Measurements from ENCODE around the gene C1GALT1C1L. TPM values are rescaled to one million over a fixed set of nuclear protein-coding genes. Genes with fewer than 3 reads are reported as not detected.
"Not testable (repeated sequence)": the region's sequence is repeated elsewhere in the genome, so short reads cannot be mapped to it uniquely, and the experiment has no call there.

C1GALT1C1L gene
- polyA plus RNA-seq, 3 donors: 2.8 to 3.7 (median 3.0) TPM

DNA sequence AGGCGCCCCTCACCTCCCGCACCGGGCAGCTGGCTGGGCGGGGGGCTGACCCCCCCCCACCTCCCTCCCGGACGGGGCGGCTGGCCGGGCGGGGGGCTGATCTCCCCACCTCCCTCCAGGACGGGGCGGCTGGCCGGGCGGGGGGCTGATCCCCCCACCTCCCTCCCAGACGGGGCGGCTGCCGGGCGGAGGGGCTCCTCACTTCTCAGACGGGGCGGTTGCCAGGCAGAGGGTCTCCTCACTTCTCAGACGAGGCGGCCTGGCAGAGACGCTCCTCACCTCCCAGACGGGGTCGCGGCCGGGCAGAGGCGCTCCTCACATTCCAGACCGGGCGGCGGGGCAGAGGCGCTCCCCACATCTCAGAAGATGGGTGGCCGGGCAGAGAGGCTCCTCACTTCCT lies 1.6 kb upstream of the C1GALT1C1L start:
- DNase-seq: not testable (repeated sequence)

DNA sequence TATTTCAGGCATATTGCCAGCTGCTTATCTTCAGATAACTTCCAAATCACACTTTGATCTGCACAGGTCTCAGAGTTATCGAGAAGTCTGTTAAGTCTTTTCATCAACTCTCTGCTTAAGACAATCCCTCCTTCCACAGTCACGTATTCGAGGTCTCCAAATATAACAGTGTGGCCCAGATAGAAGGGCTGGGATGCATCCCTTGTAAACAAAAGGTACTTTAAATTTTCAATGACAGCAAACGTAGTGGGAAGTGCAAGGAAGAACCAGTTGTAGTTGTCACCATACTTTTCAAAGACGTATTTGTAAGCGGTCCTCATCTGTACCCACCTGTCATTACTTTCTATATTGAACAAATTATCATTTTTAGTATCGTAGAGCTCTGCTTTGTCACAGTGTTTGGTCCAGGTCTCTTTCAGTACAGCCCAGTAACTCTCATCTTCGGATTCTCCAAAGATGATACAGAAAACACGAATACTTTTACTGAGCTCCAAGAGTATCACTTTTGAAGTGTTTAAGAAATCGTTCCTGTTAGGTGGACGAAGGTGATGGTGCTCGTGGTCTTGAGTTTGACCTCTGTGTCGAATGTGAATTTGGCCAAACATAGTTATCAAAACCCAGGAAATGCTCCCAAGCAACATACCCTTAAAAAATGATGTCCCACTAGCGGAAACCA lies 445 bp downstream of the C1GALT1C1L start:
- DNase-seq: no peak

DNA sequence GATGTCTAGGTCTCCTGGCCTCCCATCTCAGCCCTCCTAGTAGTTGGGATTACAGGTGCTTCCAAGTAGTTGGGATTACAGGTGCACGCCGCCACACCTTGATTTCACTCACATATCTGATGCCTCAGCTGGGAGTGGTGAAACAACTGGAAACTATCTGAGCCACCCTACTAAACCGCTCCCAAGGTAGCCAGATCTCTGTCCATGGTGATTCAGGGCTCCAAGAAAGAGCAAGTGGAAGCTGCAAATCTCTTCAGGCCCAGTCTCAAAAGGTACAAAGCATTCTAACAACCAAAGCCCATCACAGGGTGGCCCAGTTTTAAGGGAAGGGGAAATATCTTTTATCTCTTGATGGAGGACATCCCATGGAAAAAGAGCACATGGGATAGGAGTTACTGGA lies 19.0 kb downstream of the C1GALT1C1L start:
- DNase-seq: no peak

DNA sequence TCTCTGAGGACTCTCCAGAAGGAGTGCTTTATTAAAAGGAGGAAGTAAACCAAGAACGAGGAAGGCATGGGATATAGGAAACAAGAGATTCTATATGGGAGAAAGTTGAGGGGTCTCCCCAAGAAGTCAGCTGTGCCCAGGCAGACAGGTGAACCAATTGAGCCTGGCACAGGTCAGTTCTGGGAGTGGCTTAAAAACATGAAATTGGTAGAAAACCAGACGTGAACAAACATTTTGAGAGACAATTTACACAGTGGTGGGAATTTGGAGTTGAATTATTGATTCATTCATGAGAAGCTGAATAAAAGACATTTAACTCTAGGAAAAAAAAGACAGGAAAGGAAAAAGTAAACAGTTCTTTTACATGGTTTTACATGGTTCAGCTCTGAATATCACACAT lies 22.7 kb downstream of the C1GALT1C1L start:
- DNase-seq: no peak

DNA sequence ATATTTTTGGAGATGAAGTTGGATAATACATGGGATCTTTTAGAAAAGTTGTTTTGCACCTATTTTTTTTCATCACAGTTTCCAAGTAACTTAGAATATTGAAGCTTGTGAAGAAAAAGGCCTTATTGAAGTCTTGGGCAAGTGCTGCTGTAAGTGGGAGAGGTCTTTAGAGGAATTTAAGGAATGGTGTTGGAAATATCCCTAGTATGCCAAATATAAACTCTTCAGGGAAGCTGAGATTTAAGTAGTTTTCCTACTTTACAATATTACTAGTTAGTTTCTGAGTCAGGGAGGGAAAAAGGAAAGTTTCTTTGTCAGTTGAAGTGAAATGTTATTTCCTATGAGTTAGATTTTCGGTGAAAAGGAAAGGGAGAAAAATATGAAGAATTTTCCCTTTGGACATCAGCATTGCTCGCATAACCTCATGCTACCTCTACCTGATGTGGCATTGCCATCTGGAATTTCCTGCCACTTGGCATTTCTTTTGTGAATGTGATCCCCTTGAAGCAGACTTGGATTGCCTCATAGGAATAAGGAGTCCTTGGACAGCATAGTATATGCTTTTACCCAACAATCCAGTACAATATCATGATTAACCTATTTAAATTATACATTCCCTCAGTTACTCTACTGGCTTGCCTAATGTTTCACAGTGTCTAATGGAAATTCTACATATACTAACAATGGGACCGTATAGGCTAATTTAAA lies 27.1 kb downstream of the C1GALT1C1L start:
- no peak for DNase-seq

DNA sequence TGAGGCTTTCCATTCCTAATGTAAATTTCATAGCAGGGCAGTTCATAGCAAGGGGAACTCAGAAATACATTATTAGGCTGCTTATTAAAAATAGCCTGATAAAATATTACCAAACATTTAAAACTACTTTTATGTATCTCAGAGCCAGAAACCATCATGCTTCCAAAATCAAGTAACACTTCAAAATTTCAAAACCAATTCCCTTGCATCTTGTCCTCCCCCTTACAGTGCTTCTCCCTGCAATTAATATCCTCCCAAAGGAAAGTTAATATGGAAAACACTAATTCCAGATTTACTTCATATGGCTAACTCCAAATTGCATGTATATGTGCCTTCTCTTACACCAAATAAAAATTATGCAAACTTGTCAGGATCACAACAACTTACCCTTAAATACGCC lies 32.5 kb downstream of the C1GALT1C1L start:
- no peak for DNase-seq

DNA sequence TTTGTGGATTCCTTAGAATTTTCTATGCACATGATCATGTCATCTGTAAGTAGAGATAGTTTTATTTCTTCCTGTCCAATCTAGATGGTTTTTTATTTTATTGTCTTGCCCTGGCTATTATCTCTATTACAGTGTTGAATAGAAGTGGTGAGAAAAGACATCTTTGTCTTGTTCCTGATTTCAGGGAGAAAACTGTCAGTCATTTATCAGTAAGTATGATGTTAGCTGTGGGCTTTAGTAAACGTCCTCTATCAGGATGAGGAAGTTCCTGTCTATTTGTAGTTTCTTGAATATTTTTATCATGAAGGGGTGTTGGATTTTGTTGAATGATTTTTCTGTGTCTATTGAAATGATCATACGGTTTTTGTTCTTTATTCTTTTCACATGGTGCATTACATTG lies 33.9 kb downstream of the C1GALT1C1L start:
- DNase-seq: no peak

DNA sequence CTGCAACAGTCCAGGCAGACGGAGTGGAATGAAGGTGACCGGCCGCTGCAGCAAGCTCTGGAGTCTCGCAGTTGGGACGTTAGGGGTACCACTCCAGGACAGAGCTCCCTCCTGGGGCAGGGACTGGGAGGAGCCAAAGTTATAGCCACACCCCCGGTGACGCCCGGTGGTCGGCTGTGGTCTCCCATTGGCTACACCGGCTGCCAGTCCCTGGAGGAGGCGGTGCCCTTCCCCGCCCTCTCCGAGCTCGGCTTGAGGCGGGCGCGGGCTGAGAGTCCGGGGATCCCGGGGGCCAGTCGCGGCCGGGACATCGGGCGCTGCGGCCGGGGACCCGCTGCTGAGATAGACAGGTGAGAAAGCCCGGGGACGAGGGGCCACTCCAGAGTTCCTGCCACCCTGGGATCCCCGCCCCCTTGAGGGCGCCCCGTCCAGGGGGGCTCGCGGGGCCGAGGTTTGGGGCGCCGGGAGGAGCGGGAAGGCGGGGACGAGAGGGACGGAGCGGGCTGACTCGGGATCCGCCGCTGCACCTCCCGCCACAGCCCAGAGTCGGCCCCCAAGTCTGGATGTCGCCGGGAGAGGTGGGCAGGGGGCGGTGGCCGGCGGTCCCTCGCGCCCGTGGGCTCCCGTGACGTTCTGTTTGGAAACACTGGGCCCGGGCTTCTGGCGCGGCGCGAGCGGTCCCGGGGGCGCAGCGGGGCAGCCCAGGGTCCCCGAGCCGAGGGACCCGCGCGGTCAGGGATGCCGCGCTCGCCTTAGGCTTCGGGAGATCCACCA lies 39.0 kb downstream of the C1GALT1C1L start, which contains the start of gene PLEKHH2:
Gene PLEKHH2 (plus strand): TSS at position 231 of the 774 bp plus-strand sequence. CDS start 7,414 bp downstream, outside the sequence.
- DNase-seq: peak; percentile 90

DNA sequence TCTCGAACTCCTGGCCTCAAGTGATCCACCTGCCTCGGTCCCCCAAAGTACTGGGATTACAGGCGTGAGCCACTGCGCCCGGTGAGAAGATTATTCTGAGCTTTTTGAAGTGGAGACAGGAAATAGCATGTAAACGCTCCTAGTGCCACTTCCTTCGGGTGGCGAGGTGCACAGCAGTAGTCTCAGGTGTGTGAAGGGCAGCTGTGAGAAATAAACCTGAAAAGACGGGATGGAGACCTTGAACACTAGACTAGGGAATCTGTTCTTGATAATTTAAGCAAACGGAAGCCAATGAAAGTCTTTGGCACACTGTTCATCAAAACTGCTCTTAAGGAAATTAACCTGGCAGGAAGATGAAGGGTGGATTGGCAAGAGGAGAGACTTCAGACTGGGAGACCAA lies 39.6 kb downstream of the C1GALT1C1L start:
- DNase-seq: no peak

DNA sequence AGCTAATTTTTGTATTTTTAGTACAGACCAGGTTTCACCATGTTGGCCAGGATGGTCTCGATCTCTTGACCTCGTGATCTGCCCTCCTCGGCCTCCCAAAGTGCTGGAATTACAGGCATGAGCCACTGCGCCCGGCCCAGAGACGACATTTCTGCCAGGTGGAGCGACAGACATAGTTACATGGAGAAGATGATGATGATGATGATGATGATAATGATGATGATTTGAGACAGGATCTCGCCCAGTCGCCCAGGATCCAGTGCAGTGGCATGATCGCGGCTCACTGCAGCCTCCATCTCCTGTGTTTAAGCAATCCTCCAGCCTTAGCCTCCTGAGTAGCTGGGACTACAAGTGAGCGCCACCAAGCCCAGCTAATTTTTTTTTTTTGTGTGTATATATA lies 40.1 kb downstream of the C1GALT1C1L start:
- DNase-seq: not testable (repeated sequence)

DNA sequence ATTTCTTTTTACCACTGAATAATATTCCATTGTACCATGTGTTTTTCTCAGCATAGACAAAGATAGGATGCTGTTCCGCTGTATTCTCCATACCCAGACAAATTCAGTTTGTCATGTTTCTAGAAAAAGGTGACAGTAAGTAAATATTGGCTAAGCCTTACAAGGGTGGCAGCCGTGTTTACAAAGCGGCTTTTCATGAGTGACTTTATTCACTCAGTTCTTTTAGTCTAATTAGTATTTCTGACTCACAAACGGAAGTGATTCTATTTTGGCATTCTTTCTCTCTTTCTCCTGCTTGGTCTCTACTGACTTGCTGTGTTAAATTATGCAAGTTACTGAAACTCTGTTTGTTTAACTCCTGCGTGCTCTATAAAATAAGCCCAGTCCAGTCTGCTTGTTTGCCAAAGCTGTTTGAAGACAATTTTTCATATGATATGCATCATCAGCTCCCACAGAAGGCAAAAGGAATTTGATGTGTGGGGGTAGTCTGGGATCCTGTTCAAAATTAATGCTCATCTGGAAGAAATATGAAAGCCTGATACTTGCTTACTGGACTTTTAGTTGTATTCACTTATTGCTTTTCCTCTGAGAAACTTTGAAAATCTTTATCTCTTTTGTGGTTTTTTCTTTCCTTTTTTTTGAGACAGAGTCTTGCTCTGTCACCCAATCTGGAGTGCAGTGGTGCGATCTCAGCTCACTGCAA lies 41.5 kb downstream of the C1GALT1C1L start:
- DNase-seq: peak; percentile 62

DNA sequence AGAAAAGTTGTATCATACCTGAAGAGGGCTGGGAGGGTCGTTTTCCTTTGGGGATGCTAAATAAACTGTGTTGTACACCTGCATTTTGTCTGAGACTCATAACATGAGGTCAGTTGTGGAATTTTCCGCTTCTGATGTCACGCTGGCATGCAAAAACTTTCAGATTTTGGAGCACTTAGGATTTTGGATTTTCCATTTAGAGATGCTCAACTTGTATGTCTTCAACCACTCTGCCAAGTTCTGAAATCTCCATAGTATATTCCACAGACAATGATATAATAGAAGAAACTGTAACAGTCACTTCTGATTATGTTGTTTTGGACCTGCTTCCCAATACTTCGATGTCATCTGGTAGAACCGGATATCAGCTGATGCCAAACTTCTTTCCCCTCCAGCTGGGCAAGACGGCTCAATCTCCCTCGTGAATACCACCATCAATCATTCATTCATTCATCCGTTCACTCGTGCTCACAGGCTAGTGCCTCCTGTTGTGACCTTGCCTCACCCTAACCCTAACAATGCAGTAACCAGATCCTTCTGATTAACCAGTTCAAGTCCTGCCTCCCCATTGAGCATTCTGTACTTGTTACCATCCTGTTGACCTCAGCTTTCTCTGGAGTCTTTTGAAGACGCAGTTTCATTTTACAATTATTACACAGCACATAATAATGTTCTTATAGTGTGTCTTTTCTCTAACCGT lies 44.5 kb downstream of the C1GALT1C1L start:
- DNase-seq: no peak

Other genes with a start within 250 kb of the C1GALT1C1L start
- gene THADA, start 80.4 kb downstream of the C1GALT1C1L start, polyA plus RNA-seq (ENCODE audit: insufficient read length in 3 of 3): 10 to 100 TPM; 32.4 to 42.0 (median 39.2) TPM
- gene PLEKHH2, start 39.2 kb downstream of the C1GALT1C1L start, polyA plus RNA-seq (ENCODE audit: insufficient read length in 3 of 3): 10 to 100 TPM; 18.4 to 66.9 (median 64.8) TPM
- 10 to 100 TPM; 49.2 to 96.6 (median 82.6) TPM for gene DYNC2LI1, start 97.6 kb upstream of the C1GALT1C1L start, polyA plus RNA-seq (ENCODE audit: insufficient read length in 3 of 3)
- gene ABCG5, start 162.4 kb upstream of the C1GALT1C1L start, polyA plus RNA-seq (ENCODE audit: insufficient read length in 3 of 3): under 1 TPM; 0.40 to 0.84 (median 0.75) TPM
- gene ABCG8, start 162.5 kb upstream of the C1GALT1C1L start, polyA plus RNA-seq (ENCODE audit: insufficient read length in 3 of 3): 1 to 10 TPM in 2 of 3 donors, under 1 TPM in 1; 0.84 to 1.3 (median 1.1) TPM